GM13976 (cell line): Measurements from ENCODE around the gene OR2H2.
A peak's percentile ranks its signal among the peaks of the same experiment; 100 is the strongest.

Experiments
- DNase-seq: peaks from one replicate; pipeline ENCODE4 v3.0.0; 2012; ENCODE audit warnings: low spot score
- in situ Hi-C: fragments of 300-500 bp; cut with MboI; formaldehyde crosslinking; loops from one replicate; pipeline ENCODE4 v1.12.0; 2022; ENCODE audit warnings: low sequenced_read_pairs, mixed read lengths, inconsistent platforms; ENCODE audit not compliant: unreplicated experiment
- TF ChIP-seq, protein P1 (sequence below): IDR thresholded peaks from 2 replicates; pipeline ENCODE4 v1.5.1; 2012; ENCODE audit warnings: borderline replicate concordance, mild to moderate bottlenecking; ENCODE audit not compliant: insufficient read depth; ENCODE audit errors: extremely low read depth, missing control alignments, control extremely low read depth

The OR2H2 gene

DNA sequence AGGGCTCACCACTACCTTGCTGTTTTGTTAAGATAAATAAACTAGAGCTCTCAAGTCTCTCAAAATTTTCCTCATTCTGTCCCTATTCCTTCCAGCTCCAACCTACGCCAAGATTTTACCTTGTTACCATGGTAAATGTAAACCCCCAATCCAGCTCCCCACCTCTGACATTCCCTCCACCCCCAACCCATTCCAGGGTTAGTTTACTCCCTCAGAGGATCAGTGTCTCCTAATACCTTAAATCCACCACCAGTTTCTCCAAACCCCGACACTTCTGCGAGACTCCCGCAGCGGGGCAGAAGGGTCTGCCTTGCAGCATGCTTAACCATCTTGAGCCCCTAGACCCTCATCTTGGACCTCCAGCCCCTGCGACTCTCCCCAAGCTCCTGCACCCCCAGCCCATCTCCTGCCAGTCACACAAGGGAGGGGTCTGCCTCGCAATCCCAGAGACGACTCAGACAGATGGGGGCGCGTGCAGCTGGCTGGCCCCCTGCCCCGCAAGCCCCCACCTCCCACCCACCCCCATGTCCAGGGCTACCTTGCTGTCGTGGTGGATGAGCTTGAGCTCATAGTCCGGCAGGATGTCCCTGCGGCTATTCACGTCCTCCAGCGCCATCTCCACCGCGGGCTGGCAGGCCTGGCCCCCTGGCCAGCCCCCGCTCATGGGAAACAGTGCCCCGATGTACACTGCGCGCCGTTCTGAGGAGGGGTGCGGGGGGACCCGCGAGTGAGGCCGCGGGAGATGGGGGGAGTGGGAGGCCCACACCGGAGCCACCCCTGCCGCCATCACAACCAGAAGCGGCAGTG is 42.2 kb downstream of the OR2H2 start:
- TF ChIP-seq, protein P1, sequence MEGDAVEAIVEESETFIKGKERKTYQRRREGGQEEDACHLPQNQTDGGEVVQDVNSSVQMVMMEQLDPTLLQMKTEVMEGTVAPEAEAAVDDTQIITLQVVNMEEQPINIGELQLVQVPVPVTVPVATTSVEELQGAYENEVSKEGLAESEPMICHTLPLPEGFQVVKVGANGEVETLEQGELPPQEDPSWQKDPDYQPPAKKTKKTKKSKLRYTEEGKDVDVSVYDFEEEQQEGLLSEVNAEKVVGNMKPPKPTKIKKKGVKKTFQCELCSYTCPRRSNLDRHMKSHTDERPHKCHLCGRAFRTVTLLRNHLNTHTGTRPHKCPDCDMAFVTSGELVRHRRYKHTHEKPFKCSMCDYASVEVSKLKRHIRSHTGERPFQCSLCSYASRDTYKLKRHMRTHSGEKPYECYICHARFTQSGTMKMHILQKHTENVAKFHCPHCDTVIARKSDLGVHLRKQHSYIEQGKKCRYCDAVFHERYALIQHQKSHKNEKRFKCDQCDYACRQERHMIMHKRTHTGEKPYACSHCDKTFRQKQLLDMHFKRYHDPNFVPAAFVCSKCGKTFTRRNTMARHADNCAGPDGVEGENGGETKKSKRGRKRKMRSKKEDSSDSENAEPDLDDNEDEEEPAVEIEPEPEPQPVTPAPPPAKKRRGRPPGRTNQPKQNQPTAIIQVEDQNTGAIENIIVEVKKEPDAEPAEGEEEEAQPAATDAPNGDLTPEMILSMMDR = no peak
- in situ Hi-C loops = no loop called here
- no peak for DNase-seq

DNA sequence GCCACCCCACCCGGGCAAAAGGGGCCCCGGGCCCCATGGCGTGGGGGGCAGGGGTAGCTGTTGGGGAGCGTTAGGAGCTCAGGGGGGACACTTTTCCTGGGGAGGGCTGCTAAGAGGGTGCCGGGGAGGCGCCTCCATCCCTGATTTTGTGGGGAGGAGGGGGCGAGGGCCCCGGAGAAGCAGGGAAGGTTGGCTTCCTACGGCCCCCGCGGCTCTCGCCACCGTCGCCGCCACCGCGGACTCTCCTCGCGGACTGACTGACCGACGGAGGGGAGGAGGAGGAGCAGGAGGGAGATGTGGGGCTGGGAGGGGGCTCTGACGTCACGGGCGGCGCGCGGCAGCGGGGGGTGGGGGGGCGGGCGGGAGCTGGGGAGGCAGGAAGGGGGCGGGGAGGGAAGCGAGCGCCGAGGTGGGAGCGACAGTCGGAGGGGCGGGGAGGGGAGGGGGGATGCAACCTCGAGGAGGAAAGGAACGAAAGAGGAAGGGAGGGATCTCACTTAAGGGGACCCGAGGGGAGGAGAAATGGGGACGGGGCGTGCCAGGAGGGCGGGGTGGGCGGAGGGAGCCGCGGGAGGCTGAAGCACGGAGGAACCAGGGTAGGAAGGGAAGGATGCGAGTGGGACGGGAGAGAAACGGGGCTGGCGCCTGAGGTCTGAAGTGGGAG is 43.0 kb downstream of the OR2H2 start:
- in situ Hi-C loops = no loop called here
- TF ChIP-seq, protein P1 = no peak
- DNase-seq = peak; percentile 80

DNA sequence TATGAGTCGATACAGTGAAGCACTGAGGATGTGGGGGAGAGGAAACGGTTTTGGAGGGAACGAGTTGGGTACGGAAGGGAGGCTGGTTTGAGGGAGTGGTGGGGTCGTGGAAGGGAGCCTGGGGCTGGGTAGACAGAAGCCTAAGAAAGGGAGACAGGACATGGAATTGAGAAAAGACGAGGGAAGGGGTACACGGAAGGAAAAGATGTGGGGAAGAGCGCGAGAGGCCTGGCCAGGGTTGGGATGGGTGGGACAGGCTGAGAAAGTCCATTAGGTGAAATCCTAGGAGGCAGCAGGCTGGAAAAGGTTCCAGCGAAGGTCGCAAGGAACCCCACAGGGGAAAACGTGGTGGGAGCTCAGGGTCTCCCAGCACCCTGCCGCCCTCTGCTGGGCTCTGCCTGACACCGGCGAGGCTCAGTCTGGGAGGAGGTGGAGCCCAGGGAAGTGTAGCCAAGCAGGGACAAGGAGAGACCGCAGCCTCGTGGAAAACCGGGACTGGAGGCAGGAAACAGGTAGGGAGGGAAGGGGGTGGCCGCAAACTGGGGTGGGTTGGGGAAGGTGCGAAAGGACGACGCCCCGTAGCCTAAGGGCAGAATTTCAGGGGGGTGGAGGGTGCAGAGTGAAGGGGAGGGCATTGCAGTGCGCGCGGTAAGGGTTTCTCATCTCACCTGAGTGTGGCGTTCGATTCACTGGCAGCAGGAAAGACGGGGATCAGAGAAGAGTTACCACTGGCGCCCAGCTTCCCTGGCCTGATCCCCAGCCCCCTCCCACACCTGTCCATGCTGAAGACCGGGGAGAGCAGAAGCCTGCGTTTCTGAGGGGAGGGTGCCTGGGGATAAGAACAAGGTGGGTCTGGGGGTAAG is 43.7 kb downstream of the OR2H2 start:
- TF ChIP-seq, protein P1 = peak; percentile 82
- in situ Hi-C loops = no loop called here
- peak; percentile 84 for DNase-seq

DNA sequence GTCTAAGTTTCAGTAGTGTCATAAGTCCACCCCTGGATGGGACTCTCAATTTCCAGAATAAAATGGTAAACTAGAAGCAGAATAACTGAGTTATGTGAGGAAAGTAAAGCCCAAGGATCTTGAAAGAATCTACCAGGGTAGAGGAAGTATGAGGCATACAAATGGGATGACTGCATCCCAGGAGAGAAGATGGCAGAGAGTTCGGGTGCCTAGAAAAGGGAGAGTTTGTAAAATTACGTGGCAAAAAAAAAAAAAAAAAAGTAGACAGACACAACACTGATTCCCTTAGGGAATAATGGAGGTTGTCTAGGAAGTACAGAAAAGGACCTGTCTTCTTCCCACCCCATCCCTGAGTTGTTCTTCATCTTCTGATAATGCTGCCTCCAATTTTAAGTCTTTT is 44.6 kb downstream of the OR2H2 start:
- DNase-seq = no peak
- in situ Hi-C loops = no loop called here
- TF ChIP-seq, protein P1 = no peak

DNA sequence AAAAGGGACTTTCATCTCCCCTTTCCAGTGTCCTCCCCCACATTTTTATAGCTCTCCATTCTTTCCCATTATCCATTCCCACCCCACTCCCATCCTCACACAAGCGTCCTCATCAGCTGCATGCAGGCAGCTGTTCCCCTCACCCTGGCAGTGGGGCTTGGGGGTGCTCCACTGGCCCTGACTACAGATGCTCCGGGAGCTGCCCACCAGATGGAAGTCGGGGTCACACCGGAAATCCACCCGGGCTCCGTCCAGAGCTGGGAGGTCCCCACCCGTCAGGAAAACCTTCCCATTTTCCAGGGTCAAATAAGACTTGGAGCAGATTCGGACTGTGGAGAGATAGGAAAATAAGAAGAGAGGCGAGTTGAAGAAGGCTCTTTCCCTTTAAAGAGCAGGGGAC is 45.4 kb downstream of the OR2H2 start:
- in situ Hi-C loops = no loop called here
- no peak for DNase-seq
- TF ChIP-seq, protein P1 = no peak

DNA sequence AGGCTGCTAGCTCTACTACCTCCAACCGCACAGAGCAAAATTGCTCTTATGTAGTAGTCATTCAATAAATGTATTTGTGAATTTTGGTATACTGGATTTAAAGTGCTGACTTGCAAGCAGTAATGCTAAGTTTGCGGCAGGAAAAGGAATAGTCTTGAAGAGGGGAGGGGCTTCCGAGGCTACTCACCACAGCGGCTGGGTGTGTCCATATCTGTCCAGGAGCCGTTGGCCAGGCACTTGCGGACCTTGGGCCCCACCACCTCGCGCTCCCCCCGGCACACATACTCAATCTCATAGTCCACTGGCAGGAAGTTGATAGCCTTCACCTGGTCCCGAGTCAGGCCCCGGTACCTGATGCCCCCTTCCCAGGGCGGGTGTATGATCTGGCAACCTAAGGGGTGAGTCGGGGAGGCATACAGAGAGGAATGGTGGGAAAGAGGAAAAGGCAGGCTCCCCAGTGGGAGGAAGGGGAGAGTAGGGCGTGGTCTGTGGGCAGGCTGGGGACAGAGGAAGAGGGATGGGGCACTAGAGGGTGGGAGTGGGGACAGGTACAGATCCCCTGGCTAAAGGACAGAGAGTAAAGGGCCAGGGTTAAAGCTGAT is 46.4 kb downstream of the OR2H2 start:
- no peak for DNase-seq
- in situ Hi-C loops = no loop called here
- TF ChIP-seq, protein P1 = no peak
